ENCODE measurements around the gene ZSCAN16. TPM values are rescaled to one million over a fixed set of nuclear protein-coding genes. Genes with fewer than 3 reads are reported as not detected.

Gene ZSCAN16
- total and polyA plus RNA-seq, 2 of the 13 experiments (the other 11 are each of a cell fraction or from before 2014, with no cell fraction given): 5.7 to 12.7 TPM

DNA sequence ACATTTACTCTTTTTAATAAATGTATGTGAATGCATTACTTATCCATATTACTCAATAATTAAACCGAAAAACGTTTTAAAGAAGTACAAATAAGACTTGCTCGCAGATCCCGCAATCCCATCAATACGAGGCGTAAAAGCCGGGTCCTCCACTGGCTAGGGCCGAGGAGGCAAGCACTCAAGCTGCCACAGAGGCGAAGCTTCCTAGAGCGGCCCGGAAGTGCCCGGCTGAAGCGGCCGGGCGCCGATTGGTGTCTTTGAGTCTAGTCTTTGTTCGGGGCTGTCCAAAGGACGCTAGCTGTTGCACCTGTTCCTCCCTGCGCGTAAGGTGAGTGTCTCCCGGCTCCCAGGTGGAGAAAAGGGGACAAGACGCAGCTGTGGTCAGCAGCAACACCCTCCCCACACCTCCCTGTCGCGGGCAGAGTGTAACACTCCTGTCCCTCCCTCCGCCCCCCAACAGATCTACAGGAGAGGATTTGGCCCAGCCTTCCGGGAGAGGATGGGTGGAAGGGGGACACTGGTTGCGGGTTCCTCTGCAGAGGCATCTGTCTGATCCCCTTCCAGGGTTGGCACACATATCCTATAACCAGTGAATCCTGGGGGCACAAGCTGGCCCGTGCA lies at the start of gene ZSCAN16 (continued):
- peak; percentile 90 for TF ChIP-seq ZBTB20 (CRISPR knock-in tag; IDR thresholded peaks at IDR 0.05; ENCODE audit: borderline replicate concordance, low read depth)
- TF ChIP-seq ZNF674 (CRISPR knock-in tag; IDR thresholded peaks at IDR 0.05; ENCODE audit: low read depth): 0 out of 2 replicates have a peak, but pooled peaks have one; percentile 58
- no peak for TF ChIP-seq DPF2 (CRISPR knock-in tag; IDR thresholded peaks at IDR 0.05; ENCODE audit: borderline replicate concordance, low read depth)
- TF ChIP-seq IRF2 (CRISPR knock-in tag; IDR thresholded peaks at IDR 0.05): peak; percentile 91
- TF ChIP-seq ZSCAN30 (CRISPR knock-in tag; IDR thresholded peaks at IDR 0.05): 0 out of 2 replicates have a peak, but pooled peaks have one; percentile 51
- peak; percentile 88; the same call in 1 of the 2 replicates for TF ChIP-seq DNMT1 (CRISPR knock-in tag; IDR thresholded peaks at IDR 0.05)
- TF ChIP-seq, protein P1, sequence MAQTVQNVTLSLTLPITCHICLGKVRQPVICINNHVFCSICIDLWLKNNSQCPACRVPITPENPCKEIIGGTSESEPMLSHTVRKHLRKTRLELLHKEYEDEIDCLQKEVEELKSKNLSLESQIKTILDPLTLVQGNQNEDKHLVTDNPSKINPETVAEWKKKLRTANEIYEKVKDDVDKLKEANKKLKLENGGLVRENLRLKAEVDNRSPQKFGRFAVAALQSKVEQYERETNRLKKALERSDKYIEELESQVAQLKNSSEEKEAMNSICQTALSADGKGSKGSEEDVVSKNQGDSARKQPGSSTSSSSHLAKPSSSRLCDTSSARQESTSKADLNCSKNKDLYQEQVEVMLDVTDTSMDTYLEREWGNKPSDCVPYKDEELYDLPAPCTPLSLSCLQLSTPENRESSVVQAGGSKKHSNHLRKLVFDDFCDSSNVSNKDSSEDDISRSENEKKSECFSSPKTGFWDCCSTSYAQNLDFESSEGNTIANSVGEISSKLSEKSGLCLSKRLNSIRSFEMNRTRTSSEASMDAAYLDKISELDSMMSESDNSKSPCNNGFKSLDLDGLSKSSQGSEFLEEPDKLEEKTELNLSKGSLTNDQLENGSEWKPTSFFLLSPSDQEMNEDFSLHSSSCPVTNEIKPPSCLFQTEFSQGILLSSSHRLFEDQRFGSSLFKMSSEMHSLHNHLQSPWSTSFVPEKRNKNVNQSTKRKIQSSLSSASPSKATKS (CRISPR knock-in tag; IDR thresholded peaks at IDR 0.05): no peak
- peak; percentile 89 for TF ChIP-seq POLR2A (IDR thresholded peaks at IDR 0.05; ENCODE audit: insufficient read depth in 1 of 2, low read depth in 2 of 2, low read length in 2 of 2)
- TF ChIP-seq, protein P2, sequence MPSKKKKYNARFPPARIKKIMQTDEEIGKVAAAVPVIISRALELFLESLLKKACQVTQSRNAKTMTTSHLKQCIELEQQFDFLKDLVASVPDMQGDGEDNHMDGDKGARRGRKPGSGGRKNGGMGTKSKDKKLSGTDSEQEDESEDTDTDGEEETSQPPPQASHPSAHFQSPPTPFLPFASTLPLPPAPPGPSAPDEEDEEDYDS (CRISPR knock-in tag; IDR thresholded peaks at IDR 0.05): peak; percentile 53
- peak; percentile 78 for TF ChIP-seq KDM3A (CRISPR knock-in tag; IDR thresholded peaks at IDR 0.05; ENCODE audit: low read depth)
- TF ChIP-seq RARA (CRISPR knock-in tag; IDR thresholded peaks at IDR 0.05): peak; percentile 38; the same call in 1 of the 2 replicates
- TF ChIP-seq GLI4 (CRISPR knock-in tag; IDR thresholded peaks at IDR 0.05; ENCODE audit: borderline replicate concordance): no peak; the same call in 1 of the 2 replicates
- peak; percentile 81; the same call in 1 of the 2 replicates for TF ChIP-seq NFKB2 (CRISPR knock-in tag; IDR thresholded peaks at IDR 0.05; ENCODE audit: borderline replicate concordance)
- TF ChIP-seq SIX4 (CRISPR knock-in tag; IDR thresholded peaks at IDR 0.05): 0 out of 2 replicates have a peak, but pooled peaks have one; percentile 44
- TF ChIP-seq, protein P3, sequence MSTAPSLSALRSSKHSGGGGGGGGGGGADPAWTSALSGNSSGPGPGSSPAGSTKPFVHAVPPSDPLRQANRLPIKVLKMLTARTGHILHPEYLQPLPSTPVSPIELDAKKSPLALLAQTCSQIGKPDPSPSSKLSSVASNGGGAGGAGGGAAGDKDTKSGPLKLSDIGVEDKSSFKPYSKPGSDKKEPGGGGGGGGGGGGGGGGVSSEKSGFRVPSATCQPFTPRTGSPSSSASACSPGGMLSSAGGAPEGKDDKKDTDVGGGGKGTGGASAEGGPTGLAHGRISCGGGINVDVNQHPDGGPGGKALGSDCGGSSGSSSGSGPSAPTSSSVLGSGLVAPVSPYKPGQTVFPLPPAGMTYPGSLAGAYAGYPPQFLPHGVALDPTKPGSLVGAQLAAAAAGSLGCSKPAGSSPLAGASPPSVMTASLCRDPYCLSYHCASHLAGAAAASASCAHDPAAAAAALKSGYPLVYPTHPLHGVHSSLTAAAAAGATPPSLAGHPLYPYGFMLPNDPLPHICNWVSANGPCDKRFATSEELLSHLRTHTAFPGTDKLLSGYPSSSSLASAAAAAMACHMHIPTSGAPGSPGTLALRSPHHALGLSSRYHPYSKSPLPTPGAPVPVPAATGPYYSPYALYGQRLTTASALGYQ (CRISPR knock-in tag; IDR thresholded peaks at IDR 0.05): peak; percentile 65; the same call in 1 of the 2 replicates
- no peak for TF ChIP-seq SMC3 (IDR thresholded peaks at IDR 0.05; ENCODE audit: low read length)
- TF ChIP-seq, protein P4, sequence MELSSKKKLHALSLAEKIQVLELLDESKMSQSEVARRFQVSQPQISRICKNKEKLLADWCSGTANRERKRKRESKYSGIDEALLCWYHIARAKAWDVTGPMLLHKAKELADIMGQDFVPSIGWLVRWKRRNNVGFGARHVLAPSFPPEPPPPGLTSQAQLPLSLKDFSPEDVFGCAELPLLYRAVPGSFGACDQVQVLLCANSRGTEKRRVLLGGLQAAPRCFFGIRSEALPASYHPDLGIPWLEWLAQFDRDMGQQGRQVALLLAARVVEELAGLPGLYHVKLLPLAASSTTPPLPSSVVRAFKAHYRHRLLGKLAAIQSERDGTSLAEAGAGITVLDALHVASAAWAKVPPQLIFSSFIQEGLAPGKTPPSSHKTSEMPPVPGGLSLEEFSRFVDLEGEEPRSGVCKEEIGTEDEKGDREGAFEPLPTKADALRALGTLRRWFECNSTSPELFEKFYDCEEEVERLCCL (CRISPR knock-in tag; IDR thresholded peaks at IDR 0.05; ENCODE audit: borderline replicate concordance): peak; percentile 92
- peak; percentile 91 for TF ChIP-seq PHF8 (CRISPR knock-in tag; IDR thresholded peaks at IDR 0.05)
- no peak for TF ChIP-seq ZSCAN29 (CRISPR knock-in tag; conservative IDR thresholded peaks at IDR 0.05)
- TF ChIP-seq WIZ (CRISPR knock-in tag; IDR thresholded peaks at IDR 0.05): peak; percentile 69; the same call in 1 of the 2 replicates
- no peak for TF ChIP-seq ZNF549 (CRISPR knock-in tag; IDR thresholded peaks at IDR 0.05)
- TF ChIP-seq NBN (conservative IDR thresholded peaks at IDR 0.05): no peak
- TF ChIP-seq STAT6 (CRISPR knock-in tag; IDR thresholded peaks at IDR 0.05; ENCODE audit: borderline replicate concordance): no peak
